HG03432 (cell line): ENCODE results near the gene UBE2J2.
"Not testable (repeated sequence)": the region's sequence is repeated elsewhere in the genome, so short reads cannot be mapped to it uniquely, and the experiment has no call there.

ENCODE experiments used
- ATAC-seq: cut with Tn5 transposase; IDR thresholded peaks from one replicate; pipeline ENCODE4 v1.9.1; 2021; ENCODE audit warnings: mild to moderate bottlenecking, moderate library complexity; ENCODE audit not compliant: unreplicated experiment

Gene UBE2J2

GRCh38 chr1:1259540-1259939 lies 14.1 kb downstream of the UBE2J2 start:
- ATAC-seq = no peak

DNA sequence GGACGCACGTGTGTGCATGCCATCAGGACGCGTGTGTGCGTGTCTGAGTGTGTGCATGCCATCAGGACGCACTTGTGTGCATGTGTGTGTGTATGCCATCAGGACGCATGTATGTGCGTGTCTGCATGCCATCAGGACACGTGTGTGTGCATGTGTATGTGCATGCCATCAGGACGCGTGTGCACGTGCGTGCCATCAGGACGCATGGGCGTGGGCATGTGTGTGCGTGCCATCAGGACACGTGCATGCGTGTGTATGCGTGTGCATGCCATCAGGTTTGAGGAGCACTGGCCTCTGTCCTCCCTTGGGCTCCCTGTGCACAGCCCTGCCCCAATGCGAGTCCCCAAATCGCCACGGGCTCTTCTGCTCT lies 14.6 kb downstream of the UBE2J2 start:
- no peak for ATAC-seq

GRCh38 chr1:1256956-1257871 lies 16.4 kb downstream of the UBE2J2 start:
- ATAC-seq = no peak

- no peak for ATAC-seq
Measured at GRCh38 chr1:1255611-1256010, 18.0 kb downstream of the UBE2J2 start.

DNA sequence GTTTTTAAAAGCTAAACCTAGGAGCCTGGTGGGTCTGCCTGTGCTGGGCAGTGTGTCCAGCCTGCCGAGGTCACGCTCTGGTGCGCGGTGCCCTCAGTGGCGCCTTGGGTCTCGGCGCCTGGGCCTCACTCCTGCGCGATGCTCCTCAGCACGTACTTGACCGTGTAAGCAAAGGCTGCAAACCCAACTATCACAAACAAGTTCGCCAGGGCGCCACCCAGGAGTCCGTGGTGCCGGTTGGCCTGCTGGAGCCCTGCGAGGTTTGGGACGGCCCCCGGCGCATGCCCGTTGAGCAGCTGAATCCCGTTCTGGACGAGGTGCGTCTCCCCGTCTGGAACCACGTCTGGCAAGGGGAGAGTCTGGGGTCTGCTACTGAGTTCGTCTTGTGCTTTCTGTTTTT lies 18.6 kb downstream of the UBE2J2 start:
- ATAC-seq = no peak

- ATAC-seq = no peak
Measured at GRCh38 chr1:1254667-1254998, 19.0 kb downstream of the UBE2J2 start.

DNA sequence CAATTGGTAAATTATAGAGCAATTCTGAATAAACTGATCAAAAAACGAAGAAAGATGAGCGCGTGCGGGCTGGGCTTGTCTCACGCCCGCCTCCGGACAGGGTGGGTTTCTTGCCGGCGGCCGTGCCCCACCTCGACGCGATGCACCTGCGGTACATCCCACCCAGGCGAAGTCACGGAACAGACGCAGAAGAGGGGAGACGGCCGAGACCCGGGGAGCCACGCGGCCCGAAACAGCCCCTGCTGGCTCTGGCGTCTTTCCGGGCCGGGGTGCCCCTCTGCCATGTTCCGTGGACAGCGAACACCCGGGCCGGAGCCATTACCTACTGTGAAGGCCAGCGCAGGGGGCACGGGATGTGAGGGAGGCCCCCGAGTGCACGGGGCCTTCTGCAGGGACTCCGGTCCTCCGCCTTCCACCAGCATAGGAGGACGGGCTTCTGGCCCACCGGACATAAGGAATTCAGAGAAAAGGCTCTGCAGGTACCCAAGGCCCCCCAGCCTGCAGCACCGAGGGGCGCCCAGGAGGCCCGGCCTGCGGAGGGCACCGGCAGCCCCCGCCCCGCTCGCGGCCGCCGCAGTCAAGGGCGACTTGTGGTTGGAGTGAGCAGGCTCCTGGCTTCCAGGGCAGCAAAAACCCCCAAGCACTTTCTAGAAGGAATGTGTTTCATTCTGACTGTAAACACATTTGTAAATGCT lies 19.5 kb downstream of the UBE2J2 start:
- ATAC-seq = no peak

DNA sequence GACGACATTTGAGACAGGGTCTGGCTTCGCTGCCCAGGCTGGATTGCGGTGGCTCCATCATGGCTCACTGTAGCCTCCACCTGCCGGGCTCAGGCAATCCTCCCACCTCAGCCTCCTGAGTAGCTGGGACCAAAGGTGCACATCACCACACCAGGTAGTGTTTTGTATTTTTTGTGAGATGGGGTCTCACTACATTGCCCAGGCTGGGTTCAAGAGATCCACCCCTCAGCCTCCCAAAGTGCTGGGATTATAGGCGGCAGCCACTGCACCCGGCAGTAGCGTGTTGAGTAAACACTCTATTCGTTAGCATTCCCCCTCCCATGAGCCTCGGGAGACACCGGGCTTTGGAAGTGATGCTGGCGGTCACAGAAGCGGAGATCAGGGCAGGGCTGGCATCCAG lies 20.3 kb downstream of the UBE2J2 start:
- no peak for ATAC-seq

DNA sequence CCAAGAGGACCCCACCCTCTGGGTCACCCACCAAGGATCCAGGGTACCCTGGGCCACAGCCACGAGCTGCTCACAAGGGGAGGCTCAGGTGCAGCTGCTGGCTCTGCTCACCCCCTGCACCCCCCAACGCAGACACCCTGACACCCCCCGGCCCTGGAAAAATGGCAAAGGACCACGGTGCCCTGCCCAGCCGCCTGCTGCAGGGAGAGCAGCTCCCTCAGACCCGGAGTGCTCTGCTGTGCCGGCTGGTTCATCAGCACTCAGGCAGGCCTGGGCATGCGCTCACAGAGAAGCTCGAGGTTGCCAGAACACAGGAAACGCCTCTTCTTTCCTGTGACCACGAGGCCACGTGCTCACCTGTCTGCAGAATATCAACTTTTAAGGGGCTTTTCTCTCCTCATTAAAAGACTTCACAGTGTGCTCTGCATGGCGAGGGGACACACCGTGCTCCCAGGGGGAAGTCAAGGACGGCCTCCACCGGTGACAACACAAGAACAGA lies 22.8 kb downstream of the UBE2J2 start:
- peak; percentile 66 for ATAC-seq

DNA sequence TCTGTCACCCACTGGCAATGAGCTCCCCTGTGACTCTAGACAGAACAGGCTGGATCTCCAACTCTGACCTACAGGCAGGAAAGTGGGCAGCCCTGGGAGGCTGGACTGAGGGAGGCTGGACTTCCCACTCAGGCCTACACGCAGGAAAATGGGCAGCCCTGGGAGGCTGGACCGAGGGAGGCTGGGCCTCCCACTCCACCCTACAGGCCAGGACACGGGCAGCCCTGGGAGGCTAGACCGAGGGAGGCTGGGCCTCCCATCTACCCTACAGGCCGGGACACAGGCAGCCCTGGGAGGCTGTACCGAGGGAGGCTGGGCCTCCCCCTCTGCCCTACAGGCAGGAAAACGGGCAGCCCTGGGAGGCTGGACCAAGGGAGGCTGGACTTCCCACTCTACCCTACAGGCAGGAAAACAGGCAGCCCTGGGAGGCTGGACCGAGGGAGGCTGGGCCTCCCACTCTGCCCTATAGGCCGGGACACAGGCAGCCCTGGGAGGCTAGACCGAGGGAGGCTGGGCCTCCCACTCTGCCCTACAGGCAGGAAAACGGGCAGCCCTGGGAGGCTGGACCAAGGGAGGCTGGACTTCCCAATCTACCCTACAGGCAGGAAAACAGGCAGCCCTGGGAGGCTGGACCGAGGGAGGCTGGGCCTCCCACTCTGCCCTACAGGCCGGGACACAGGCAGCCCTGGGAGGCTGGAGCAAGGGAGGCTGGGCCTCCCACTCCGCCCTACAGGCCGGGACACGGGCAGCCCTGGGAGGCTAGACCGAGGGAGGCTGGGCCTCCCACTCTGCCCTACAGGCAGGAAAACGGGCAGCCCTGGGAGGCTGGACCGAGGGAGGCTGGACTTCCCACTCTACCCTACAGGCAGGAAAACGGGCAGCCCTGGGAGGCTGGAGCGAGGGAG lies 25.4 kb downstream of the UBE2J2 start:
- not testable (repeated sequence) for ATAC-seq

DNA sequence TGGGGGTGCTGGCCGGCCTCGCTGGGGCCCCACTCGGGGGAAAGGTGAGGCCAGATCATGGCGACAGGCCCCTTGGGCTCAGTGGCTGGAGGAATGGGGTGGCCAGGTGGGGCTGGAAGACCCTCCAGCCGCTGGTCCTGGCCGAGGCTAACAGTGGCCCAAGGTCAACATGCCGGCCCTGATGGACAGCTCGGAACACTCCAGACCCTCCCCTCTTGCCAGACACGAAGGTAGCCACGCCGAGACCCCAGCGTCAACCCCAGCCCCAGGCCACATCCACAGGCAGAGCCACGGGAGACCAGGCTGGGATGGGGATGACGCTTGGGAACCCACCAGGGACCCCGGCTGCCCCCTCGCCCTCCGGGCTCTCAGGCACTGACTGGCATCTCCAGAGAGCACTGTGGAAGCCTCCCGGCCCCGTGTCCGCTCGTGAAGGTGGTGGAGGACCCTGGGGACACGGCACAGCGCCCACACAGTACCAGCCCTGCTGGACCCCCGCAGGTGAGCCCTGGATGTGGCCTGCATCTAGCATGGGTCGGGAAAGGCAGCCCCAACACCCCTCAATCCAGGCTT lies 26.2 kb downstream of the UBE2J2 start:
- ATAC-seq = no peak

GRCh38 chr1:1246577-1247340 lies 26.9 kb downstream of the UBE2J2 start, which contains the start of gene C1QTNF12:
TSS of gene C1QTNF12 (minus strand) at chr1:1246722. CDS start at chr1:1246690, 32 bp downstream.
- ATAC-seq = no peak

DNA sequence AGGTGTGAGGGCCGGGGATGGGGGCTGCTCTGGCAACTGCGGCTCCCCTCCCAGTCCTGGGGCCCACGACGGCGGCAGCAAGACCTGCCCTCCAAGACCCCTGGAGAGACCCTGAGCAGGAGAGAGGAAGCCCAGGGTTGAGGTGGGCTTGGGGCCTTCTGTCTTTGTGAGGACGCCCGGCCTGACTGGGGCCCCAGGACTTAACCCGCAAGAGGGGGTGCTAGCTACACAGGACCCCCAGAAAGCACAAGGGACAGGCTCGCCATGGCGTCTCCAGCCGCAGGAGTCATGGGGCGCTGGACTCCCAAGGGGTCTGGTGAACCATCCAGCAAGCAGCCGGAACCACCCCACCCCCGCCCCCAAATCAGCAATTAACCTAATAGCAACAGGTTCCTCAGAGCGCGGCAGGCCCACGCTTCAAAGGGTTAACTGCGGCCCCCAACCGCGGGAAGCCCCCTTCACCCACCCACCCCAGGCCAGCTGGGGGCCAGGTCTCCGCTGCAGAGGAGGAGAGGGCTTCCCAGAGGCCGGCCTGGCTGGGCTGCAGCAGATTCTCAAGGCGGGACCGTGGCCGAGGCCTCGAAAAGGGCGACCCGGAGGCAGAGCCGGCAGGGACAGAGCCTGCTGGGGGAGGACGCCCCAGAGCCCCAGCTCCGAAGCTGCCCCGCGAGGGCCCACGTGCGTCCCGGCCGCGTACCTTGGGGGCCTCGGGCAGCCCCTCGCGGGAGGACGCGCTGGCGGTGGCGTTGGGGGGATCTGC lies 27.7 kb downstream of the UBE2J2 start:
- no peak for ATAC-seq

DNA sequence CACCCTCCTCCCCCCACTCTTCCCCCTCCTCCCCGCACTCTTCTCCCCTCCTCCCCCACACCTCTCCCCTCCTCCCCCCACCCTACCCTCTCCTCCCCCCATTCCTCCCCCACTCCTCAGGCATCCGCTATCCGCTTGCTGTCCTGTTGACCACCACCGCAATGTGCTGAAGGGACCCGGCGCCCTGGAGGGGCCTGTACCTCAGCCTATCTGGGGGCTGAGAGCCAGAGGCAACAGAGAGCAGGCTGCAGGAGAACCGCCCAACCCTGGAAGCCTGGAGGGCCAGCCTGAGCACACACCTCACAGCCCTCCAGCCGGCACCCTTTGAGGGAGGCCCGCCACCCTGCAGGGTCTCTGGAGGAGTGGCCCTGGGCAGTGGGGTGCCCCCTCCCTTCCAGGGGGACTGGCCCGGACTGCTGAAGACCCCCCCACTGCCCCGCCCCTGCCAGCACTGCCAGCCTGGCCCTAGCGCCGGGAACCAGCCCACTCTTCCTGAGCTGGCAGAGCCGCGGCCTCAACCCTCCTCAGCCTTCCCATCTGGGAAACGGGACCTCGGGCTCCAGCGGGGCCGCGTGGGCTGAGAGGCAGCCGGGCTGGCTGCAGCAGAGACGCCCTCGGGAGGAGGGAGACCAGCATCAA lies 28.4 kb downstream of the UBE2J2 start:
- no peak for ATAC-seq

DNA sequence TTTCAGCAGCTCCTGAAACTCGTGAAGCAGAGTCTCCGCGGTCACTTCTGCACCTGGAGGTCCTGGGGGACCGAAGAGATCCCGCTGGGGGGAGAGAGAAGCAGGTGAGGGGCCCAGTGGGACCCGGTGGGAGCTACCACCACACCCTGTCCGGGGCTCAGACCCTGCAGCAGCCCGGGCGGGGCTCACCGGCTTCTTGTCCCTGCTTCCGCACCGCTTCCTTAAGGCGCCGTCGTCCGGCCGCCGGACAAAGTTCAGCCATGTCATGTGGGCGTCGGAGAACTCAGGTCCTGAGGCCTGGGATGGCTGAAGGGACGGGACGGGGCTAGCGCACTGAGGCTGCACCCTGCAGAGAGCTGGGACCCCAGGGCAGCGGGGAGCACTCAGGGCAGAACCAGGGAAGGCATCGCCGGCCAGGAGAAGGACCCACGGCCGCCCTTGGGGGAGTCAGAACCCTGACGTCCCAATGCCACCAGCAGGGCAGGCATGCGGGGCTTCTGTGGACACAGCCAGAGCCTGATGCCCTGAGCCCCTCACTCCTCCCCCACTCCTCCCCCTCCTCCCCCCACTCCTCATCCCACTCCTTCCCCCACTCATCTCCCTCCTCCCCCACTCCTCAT lies 29.4 kb downstream of the UBE2J2 start:
- no peak for ATAC-seq

DNA sequence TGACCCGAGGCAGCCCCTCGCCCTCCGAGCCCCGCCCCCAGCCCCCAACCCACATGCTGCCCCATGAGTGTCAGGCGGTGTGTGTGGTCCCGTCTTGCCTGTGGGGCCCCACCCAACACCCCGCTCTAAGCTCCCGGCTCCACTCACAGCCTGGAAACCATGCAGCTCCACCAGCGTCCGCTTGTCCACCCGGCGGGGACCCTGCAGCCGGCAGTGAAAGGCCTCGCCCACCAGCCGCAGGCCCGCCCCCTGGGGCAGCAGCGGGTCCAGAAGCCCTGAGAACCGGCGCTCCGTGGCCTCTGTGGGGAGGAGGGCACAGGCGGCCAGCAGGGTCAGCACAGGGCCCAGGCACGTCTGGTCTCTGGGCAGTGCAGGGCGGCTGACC lies 29.9 kb downstream of the UBE2J2 start:
- ATAC-seq = no peak

DNA sequence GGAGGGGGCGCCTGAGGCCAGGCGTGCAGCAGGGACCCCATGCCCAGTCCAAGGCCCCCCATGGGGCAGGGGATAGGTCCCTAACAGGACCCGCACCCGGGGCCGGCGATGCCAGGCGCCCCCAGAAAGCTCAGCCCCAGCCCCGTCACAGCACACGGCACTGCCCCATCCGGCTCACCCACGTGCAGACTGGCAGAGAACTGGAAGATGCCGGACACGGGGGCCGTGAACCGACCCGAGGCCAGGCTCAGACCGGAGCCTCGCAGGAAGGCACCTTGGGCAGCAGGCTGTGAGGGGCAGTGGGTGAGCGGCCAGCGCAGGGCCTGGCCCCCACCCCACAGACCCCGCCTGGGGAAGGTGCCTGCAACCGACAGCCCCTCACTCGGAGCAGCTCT lies 30.4 kb downstream of the UBE2J2 start:
- ATAC-seq = no peak

GRCh38 chr1:1242461-1243265 lies 31.0 kb downstream of the UBE2J2 start:
- ATAC-seq = no peak
